HG03064 (cell line): ENCODE results near the gene DOK6.

Experiments used
- ATAC-seq: cut with Tn5 transposase; IDR thresholded peaks from one replicate; pipeline ENCODE4 v1.9.1; 2021; ENCODE audit warnings: low read depth; ENCODE audit not compliant: unreplicated experiment

The DOK6 gene

DNA sequence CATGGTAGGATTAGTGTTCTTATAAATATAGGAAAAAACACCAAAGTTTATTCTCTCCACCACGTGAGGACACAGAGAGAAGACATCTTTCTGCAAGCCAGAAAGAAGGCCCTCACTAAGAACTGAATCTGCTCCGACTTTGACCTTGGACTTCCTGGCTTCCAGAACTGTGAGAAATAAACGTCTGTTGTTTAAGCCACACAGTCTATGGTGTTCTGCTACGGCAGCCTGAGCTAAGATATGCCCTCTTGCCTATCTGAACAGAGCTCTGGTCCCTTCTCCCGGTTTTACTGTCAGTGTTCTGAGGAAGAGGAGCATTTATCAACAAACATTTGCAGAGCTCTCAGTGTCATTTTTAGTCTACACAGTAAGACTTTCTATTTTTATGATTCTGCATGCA, 131.3 kb downstream of the DOK6 start:
- ATAC-seq, result no peak

DNA sequence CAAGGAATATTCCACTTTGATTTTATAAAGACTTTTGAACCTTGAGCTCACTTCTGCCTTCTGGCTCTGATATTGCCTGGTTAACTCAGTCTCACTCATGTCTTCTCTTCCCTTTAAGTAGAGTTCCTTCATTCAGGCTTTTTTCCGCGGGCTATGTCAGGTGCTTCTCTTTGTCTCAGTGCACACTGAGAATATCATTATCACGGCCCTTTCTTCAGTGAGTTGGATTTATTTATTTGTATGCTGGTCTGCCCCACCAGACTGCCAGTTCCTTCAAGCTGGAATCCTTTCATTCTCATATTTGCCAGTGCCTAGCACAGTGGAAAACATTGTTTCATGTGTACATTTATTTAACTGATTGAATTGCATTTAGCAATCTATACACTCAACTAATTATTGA, 136.5 kb downstream of the DOK6 start:
- no peak for ATAC-seq

DNA sequence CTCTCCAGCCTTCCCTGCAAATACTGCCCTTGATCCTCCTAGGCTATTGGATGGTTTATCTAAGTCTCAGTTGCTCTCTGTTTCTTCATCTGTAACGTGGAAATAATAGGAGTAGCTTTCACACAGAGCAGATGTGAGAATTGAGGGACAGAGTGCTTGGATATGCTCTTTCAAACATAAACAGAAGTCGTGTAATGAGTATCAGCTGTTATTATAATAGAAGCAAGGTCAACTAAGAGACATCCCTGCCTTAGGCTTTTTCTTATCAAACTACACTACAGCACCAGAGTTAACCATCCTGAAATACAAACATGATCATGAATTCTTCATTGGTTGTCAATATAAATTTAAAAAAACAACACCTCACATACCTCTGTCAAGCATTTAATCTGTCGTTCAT, 138.2 kb downstream of the DOK6 start:
- ATAC-seq, result no peak

DNA sequence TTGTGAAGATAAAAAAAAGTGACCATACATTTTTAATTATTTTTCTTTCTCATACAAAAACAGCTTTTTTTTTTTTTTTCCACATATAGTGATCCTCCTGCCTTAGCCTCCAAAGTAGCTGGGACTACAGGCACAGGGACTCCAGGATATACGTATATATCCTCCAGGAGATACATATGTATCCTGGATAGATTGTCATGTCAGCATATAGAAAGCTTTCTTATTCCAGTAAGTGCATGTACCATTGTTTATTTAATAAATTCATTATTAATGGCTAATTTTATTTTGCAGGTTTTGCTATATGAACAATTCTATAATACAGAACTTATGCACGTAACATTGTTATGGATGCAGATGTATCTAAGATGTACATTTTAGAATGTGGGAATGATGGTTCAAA, 138.7 kb downstream of the DOK6 start:
- no peak for ATAC-seq

DNA sequence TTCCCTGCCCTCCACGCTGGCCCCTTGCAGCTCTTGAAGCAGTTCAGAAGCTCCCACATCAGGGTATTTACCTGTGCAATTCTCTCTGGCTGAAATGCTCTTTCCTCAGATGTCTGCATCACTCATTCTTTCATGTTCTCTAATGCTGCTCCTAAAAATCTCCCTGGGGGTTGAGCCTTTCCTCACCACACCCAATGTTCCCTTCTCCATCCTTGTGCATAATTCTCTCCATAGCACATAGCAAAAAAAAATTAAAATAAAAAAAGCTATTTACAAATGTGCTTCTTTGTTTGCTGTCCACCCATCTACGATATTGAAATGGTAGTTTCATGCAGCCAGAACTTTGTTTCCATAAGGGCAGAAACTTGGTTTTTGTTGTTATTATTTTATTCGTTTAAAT, 155.5 kb downstream of the DOK6 start:
- ATAC-seq, result no peak

DNA sequence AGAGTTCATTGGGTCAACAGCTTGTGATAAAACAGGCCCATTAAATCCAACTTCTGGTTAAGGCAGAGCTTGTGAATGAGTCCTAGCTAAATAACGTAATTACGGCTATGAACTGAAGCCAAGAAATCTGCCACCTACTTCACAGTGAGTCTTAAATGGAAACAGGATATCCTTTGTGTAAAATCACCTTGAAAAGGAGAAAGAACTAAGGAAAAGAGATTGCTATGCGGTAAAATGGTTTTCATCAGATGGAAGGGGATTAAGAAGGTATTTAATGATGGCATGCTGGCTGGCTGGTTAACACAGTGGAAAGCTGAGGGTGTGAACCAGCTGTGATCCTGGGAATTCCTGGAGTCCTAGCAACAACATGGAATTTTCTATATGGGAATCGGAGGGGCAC, 156.6 kb downstream of the DOK6 start:
- ATAC-seq, result no peak

DNA sequence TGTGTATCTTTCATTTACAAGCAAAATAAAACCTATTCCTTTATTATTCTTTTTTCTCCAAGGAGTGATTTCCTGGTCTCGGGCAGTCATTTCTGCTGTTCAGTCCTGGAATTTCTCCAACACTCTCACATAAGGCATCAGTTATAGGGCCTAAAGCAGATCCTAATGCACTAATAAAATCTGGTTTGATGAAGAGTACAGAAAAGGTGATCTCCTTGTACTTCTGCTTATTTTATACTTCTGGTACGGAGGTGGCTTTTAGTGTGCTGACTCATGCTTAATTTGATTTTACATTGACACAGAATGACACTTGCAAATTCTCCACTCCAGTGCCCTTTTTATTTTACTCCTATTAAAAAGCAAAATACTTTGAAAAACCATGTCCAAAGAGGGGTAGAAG, 157.4 kb downstream of the DOK6 start:
- ATAC-seq, result no peak

DNA sequence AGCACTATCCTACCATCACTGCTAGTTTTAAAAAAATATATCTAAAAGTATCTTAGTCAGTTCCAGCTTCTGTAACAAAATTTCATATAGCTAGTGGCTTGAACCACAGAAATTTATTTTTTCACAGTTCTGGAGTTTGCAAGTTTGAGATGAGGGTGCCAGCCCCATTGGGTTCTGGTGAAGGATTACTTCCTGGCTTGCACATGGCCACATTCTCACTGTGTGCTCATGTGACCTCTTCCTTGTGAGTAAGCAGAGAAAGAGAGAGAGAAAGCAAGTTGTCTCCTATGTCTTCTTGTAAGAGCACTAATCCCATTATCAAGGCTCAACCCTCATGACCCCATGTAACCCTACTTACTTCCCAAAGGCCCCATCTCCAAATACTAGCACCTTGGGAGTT, 158.9 kb downstream of the DOK6 start:
- ATAC-seq, result no peak

DNA sequence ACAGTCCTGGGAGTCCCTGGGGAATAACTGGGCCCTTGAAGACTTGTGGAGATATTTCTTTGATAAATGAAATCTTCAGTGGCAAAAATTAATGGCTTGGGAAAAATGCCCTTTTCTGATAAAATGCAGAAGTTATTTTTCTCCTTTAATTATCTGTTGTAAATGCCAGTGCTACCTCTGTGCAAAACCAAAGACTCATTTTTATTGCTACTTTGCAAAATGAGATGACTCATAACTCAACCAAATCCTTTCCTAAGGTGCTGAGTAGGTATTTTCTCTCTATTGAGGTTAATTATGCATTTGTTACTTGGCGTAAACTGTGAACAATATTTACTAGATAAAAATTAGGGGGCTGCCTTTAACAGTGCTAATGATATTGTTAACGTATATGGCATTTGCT, 163.9 kb downstream of the DOK6 start:
- no peak for ATAC-seq

DNA sequence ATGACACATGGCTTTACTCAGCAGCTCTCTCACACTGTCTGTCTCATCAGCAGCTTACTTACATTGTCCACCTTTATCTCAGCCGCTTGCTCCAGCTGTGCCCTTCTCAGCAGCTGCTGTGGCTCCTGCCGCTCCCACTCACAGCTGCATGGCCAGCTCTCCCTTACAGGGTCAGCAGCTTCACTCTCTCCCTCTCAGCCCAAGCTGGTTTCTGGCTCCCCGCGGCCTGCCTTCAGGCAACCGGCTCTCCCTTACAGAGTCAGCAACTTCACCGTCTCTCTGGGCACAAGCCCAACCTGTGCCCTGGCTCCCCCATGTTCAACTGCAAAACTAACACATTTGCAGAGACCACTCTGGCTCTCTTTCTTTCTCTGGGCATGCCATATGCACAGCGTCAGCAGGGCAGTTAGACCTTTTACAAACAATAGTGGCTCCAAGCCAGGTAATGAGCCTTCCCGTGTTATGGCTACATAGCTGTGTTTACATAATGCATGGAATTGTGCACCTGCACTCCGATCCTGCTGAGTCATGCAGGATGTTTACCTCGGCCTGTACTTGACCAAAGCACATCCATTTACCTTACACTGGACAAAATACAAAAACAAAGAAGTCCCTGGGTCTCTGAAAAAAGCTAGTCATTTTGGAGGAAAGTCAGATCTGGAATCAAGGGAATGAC, 167.3 kb downstream of the DOK6 start:
- ATAC-seq, result no peak

DNA sequence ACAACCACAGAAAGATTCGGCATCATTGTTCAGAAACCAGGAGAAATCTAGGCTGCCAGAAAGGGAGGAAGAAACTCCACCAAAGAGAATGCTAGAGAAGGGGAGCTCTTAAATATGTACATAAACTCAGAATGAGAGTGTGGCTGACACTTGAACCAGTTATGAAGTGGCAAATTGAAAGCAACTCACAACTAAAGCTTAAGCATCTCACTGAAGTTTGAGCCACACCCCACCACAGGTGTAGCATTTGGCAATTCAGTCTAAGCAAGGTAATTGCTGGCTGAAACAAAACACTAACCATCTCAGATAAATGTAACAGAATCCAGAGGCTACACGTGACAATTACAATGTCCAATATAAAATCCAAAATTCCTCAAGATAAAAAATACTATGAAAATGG, 168.4 kb downstream of the DOK6 start:
- ATAC-seq, result no peak

DNA sequence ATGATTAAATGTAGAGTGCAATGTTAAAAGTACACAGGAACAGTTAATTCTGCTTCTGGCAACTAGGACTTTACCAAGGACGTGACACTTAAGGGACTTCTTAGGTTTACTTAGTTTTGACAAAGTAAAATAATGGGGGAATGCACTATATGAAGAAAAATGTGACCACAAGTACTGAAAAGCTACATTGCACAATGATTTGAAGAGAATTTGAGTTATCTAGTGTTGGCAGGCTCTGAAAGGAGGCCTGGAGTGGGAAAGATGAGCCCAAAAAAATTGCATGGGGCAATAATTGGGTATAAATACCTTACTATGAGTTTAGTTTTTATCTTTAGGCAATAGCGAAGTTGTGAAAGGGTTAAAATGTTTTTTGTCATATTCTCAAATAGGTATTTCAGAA, 173.7 kb downstream of the DOK6 start:
- no peak for ATAC-seq

DNA sequence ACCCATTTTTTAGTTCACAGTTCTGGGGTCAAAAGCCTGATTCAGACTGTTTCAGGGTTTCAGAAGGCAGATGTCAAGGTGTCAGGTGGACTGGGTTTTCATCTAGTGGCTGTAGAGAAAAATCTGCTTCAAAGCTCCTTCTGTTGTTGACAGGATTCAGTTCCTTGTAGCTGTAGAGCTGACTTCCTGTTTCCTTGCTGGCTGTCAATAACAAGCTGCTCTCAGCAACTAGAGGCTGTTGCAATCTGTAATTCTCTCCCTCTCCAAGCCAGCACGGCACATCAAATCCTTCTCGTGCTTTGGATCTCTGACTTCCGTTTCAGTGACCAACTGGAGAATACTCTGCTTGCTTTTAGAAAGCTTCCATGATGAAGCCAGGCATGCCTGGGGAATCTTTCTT, 179.4 kb downstream of the DOK6 start:
- no peak for ATAC-seq

DNA sequence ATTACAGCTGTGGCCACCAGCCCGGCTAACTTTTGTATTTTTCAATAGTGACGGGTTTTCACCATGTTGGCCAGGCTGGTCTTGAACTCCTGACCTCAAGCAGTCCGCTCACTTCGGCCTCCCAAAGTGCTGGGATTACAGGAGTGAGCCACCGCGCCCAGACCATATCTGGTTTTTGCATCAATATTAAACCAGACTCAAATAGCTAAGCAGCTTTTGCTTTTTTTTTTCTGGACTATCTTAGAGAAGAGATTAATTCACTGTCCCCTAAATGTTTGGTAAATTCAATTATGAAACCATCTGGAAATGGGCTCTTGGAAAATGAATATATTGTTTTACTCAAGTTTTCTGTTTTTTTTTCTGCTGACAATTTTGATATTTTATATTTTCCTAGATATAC, 183.7 kb downstream of the DOK6 start:
- no peak for ATAC-seq

DNA sequence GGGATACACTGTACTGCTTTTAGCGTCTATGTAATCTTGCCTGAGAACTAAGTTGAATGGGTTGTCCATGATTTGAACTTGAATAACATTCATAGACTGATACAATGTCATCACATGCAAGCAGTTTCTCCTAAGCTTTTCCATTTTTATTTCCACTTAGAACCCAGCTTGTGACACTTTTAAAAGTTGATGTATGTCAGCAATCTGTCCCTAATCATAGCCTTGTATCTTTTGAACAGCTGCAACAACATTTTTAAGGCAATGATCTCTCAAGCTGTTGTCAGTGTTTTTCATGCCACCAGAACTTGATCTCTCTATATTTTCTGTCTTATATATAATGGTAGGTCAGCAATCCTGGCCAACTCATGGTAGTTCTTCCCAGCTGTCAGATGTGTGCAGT, 185.0 kb downstream of the DOK6 start:
- no peak for ATAC-seq

DNA sequence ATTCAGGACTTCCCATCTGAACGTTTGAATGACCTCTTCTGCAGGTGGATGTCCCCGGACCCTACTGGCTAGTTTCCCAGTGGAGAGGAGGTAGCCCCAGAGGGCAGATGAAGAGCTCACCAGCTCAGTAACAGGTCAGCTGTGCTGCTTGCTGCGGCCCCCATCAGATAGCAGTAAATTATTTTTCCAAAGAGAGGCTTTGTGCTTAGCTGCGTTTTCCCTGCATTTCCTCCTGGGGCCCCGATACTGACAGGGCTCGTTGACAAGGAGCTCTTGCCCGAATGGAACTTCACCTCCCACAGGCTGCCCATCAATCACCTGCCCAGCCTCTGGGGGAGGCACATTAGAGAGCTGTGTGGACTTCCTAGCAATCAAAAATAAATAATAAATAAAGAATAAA, 185.8 kb downstream of the DOK6 start:
- ATAC-seq, result no peak

DNA sequence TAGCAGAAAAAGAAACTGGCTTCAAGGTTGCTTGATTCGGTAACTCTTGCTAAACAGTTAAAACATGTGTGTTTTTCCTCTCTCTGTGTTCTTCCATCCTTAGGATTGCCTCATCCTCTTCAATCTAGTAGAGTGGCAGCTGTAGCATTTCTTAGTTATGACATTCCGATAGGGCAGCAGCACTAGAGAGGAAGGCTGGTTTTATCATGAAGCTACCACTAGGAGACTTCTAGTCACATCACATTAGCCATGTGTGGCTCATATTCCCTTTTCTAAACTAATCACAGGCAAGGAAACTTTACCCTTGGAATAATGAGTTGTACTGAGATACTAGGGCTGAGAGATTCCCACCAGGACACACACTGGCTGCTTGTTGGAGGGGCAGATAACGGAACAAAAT, 187.6 kb downstream of the DOK6 start:
- ATAC-seq, result no peak

DNA sequence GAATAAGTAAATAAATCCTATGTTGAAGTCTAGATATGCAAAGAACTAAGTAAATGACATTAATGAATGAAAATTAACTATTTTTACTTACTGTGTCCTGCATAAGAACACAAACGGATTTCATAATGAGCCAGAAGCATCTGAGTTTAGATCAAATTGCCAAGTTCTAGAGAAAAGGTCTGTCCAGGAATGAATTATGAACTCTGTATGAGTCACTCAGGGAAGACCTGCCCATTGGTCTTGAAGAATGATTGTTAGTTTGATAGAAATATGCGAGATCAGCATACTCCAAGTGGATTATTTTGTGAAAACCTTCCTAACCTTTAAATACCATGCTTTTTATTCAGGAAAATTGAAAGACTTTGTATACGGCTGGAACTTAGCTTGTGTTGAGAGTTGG, 189.5 kb downstream of the DOK6 start:
- ATAC-seq, result no peak

DNA sequence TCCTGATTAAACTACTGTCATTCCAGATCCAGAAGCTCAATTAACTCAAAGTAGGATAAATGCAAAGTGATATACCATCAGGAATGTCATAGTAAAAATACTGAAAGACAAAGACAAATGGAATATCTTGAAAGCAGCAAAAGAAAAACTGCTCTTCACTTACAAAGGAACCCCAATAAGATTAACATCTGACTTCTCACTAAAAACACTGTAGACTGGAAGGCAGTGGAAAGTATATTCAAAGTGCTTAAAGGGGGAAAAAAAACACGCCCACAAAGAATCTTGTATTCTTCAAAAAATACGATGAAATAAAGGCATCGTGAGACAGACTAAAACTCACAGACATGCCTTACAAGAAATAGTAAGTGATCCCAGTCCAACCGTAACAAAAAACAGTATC, 195.7 kb downstream of the DOK6 start:
- no peak for ATAC-seq

DNA sequence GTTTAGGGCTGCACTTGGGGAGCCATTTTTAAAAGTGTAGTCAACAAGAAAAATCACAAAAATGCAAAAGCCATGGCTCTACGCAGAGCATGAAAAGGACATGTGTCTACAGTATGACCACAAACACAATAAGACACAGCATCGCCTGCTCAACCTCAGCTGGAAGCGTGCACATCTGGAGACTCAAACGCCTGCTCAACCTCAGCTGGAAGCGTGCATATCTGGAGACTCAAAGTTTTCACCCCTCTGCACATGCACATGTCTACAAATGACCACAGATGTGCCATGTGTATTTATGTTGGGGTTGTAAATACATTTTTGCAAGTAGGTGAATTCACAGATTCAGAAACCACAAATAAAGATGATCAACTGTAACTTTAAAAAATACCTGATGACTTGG, 196.9 kb downstream of the DOK6 start:
- ATAC-seq, result no peak

DNA sequence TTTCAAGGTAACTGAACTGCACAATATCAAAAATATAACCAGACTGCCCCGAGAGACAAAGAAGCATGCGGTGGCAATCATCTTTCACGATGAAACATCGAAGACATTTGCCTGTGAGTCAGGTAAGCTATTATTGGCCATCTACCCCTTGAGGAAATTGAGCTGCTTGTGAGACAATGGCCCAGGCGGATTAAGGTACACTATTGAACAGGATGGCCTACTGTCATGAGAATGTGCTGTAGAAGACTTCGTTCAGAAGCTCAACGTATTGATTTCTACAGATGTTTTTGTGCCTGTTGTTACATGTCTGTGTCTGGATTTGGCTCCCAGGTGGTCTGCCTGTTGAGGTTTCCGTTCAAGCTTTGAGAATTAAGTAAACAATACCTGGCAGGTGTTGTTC, 198.7 kb downstream of the DOK6 start:
- ATAC-seq, result no peak

DNA sequence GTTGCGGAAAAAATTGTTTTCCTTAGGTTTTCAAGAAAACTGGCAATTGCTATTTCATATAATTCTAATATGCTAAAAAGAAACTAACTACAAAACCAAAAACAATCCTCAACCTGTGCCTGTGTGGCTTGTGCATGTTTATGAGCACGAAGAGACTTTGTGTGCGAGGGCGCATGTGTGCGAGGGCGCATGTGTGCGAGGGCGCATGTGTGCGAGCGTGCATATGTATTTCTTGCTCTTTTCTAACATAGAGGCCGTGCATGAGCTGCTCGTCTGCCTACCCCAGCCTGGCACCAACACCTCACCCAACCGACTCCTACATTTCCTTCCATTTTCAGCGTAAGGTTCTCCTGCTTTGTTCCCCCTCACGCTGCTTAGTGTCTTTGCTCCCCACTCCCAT, 211.6 kb downstream of the DOK6 start:
- ATAC-seq, result no peak

DNA sequence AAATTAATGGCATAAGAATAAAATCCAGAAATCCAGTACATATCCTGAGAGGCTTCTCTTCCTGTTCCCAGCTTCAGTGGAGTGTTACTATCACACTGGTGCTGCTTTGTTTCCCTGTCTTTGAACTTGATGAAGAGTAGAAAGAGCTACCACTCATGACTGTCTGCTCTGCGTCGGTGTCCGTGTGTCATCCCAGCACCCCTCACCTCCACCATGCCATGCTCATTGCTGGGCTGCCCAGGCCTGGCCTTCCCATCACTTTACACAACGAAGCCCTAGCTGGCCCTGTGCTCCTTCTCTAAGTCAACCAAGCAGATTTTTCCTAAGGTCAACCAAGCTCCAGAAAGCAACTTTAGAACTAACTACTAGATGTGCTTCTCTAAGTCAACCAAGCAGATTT, 215.4 kb downstream of the DOK6 start:
- no peak for ATAC-seq
